ENCODE measurements around the gene KRT72.

The KRT72 gene

GRCh38 chr12:52579468-52580465 lies 21.5 kb downstream of the KRT72 start:
- no peak for DNase-seq

GRCh38 chr12:52578469-52578868 lies 22.8 kb downstream of the KRT72 start:
- DNase-seq, result peak in 1 of 51 donors; percentile 4

- no peak for DNase-seq
Measured at GRCh38 chr12:52577316-52577715, 23.9 kb downstream of the KRT72 start.

DNA sequence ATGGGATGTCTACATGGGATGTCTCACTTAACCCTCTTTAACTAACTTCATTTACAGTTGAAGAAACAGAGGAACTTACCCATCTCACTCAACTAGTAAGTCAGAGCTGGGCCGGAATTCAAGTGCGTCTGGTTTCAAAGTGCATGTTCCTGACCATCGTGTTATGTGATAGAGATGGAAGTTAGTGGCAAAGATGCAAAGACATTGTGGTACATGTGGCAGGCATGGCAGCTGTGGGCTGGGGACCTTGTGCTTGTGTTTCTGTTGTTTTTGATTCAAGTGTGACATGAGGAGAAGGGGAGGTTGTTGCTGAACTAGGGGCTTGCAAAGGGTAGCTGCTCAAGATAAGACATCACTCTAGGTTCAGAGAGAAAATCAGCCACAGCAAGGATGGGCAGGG lies 25.3 kb downstream of the KRT72 start:
- DNase-seq, result no peak

DNA sequence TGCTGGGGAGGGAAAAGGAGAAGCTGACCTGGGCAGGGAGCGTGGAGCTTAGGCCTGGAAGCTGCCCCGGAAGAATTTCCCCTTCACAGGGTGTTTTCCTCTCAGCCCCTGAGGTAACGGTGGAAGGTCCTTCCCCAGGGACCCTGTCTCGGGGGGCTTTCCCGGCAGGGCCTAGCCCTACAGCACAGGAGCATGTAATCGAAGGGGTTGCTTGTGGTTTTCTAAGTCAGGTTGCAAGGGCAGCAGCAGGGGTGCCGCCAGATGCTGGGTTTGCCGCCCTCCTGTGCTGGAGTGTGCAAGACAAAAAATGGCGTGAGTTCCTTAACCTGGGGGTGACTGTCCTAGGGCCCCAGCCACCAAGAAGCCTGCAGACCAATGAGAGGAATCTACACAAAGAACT lies 26.0 kb downstream of the KRT72 start:
- DNase-seq, result no peak

DNA sequence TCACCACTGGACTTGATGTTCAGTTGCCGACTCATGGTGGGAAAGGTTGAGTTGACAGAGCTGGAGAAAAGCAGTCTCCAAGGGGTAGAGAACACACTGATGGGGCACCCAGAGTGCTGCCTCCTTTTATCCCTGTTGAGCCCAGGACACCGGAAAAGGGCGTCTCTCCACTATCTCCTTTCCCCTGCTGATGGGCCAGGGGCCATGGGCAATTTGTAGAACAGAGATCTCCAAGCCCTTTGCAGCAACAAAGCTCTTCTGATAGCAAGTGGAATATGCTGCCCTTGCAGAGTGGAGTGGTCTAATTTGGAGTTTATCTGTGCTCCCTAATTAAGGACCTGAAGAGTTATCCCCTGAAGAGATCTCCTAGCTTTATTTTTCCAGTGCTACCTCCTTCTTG lies 27.5 kb downstream of the KRT72 start, which contains the start of gene KRT74:
Gene KRT74, minus strand, starts transcription at position 101 of the 400 bp plus-strand sequence. Its CDS starts 66 bp downstream, at position 35.
- no peak for DNase-seq

DNA sequence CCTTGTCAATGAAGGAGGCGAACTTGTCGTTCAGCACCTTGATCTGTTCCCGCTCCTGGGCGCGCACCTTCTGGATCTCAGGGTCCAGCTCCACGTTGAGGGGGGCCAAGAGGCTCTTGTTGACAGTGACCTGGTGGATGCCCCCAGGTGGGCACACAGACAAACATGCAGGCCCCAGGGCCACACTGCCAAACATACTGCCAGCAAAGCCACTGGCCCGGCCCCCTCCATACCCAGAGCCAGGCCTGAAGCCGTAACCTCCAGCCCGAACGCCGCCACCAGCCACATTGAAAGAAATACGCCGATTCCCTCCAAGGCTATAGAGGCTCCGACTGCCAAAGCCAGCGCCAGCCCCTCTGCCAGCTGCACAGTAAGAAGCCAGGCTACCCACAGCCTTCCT lies 28.0 kb downstream of the KRT72 start:
- no peak for DNase-seq

GRCh38 chr12:52570511-52570910 lies 30.8 kb downstream of the KRT72 start:
- DNase-seq, result no peak

GRCh38 chr12:52568111-52568510 lies 33.2 kb downstream of the KRT72 start:
- peak in 18 of 51 donors; percentile 2 to 56 (median 8) for DNase-seq

GRCh38 chr12:52566847-52567291 lies 34.4 kb downstream of the KRT72 start:
- no peak for DNase-seq

- no peak for DNase-seq
Measured at GRCh38 chr12:52564582-52564981, 36.7 kb downstream of the KRT72 start.

DNA sequence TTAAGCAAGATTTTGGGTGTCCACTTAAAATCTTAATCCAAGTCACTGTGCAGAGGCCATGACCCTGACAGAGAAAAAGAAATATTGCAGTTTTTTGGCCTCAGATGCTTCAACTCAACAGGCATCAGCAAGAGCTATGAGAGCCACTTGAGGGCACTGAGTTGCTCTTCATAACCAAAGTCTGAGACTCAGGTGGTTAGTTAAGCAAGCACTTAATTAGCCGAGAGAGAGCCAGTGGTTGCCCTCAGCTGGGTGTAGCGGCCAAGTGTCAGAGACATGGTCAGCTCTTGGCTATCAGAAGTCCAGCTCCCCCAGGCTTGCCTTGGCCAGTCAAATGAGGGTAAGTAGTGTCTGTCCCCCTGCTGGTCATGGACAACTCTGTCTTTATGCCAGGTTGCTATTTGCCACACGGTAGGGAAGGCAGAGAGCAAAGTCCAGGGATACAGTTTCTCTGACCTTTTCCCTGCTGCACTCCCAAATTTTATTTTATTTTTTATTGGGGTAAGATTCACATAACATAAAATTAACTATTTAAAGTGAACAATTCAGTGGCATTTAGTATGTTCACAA lies 39.3 kb downstream of the KRT72 start:
- no peak for DNase-seq

GRCh38 chr12:52559979-52560378 lies 41.3 kb downstream of the KRT72 start:
- no peak for DNase-seq

GRCh38 chr12:52558781-52559445 lies 42.4 kb downstream of the KRT72 start:
- DNase-seq, result no peak

- DNase-seq, result no peak
Measured at GRCh38 chr12:52557476-52557875, 43.8 kb downstream of the KRT72 start.

DNA sequence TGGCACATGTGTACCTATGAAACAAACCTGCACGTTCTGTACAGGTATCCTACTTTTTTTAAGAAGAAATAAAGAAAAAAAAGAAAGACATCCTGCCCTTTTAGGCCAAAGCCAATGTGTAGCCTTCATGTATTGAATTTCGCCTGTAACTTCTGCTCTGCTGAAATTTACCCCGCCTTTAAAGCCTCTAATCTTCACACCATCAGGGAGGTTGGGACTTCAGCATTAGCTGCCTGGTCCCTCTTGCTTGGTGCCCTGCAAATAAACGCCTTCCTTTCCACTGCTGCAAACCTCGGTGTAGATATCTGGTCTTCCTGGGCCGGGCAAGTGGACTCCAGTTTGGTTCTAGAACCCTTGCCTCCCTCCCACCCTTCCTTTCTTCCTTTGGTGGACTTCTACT lies 45.7 kb downstream of the KRT72 start:
- no peak for DNase-seq

- DNase-seq, result no peak
Measured at GRCh38 chr12:52552681-52553195, 48.5 kb downstream of the KRT72 start, which contains the start of gene KRT71. Gene KRT71, minus strand, starts transcription at chr12:52553145. Its CDS starts 68 bp downstream, at chr12:52553077.

- peak in 28 of 51 donors; percentile 4 to 71 (median 34) for DNase-seq
Measured at GRCh38 chr12:52552055-52552454, 49.2 kb downstream of the KRT72 start.

GRCh38 chr12:52551216-52551865 lies 49.9 kb downstream of the KRT72 start:
- DNase-seq, result no peak

GRCh38 chr12:52546126-52546525 lies 55.1 kb downstream of the KRT72 start:
- no peak for DNase-seq

Measured in hypothalamus (tissue), 51 donors.